ENCODE results near the gene IGSF23. TPM values are rescaled to one million over a fixed set of nuclear protein-coding genes. Genes with fewer than 3 reads are reported as not detected.
"Not testable (repeated sequence)": the region's sequence is repeated elsewhere in the genome, so short reads cannot be mapped to it uniquely, and the experiment has no call there.

IGSF23 gene
- total RNA-seq, 1 experiment from 2014 or later, result not detected

GRCh38 chr19:44579663-44580365 is 33.5 kb upstream of the IGSF23 start:
- no peak overlapping the region for H3K4me3 ChIP-seq (ENCODE audit: insufficient read depth, low read depth, low read length)
- no peak for DNase-seq

DNA sequence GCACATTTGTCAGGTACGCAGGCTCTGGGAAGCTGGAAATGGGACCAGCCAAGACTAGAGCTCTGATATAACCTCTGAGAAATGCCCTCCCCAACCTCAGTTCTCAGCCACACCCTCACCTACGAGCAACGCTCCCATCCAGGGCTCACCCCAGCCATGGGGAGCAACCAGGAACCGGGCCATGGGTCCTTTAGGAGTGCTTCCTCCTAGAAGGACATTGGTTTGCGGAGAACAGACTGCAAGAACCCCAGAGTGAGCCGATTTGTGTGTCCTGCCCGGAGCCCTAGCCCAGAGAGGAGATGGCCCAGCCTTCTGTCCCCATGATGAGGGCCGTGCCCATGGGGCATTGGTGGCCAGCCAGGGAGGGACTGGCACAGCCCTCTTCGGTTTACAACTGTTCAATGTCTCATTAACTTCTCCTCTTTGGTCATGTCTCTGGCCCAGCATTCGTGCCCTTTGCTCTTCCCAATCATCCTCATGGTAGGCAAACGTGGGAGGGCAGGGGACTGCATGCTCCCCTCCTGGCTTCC is 32.9 kb upstream of the IGSF23 start:
- Histone ChIP-seq H3K27me3 (ENCODE audit: control insufficient read depth, insufficient read depth, low read length) (no peaks in the 10 kb centered on the region), H3K36me3 (replicated peaks; ENCODE audit: control insufficient read depth, insufficient read depth, low read length) (no peaks in the 10 kb centered on the region), H3K4me3 (ENCODE audit: insufficient read depth, low read depth, low read length) (no peak overlapping the region)
- DNase-seq, result no peak

More at GRCh38 chr19:44579663-44580365, 33.5 kb upstream of the IGSF23 start:
- no peaks in the 10 kb centered on the region for H3K27me3 ChIP-seq (ENCODE audit: control insufficient read depth, insufficient read depth, low read length)
- H3K36me3 ChIP-seq (replicated peaks; ENCODE audit: control insufficient read depth, insufficient read depth, low read length), result no peaks in the 10 kb centered on the region

GRCh38 chr19:44581288-44581687 is 32.1 kb upstream of the IGSF23 start:
- H3K27me3 ChIP-seq (ENCODE audit: control insufficient read depth, insufficient read depth, low read length), result no peaks in the 10 kb centered on the region
- no peak overlapping the region for H3K4me3 ChIP-seq (ENCODE audit: insufficient read depth, low read depth, low read length)
- H3K36me3 ChIP-seq (replicated peaks; ENCODE audit: control insufficient read depth, insufficient read depth, low read length), result no peaks in the 10 kb centered on the region
- DNase-seq, result no peak

DNA sequence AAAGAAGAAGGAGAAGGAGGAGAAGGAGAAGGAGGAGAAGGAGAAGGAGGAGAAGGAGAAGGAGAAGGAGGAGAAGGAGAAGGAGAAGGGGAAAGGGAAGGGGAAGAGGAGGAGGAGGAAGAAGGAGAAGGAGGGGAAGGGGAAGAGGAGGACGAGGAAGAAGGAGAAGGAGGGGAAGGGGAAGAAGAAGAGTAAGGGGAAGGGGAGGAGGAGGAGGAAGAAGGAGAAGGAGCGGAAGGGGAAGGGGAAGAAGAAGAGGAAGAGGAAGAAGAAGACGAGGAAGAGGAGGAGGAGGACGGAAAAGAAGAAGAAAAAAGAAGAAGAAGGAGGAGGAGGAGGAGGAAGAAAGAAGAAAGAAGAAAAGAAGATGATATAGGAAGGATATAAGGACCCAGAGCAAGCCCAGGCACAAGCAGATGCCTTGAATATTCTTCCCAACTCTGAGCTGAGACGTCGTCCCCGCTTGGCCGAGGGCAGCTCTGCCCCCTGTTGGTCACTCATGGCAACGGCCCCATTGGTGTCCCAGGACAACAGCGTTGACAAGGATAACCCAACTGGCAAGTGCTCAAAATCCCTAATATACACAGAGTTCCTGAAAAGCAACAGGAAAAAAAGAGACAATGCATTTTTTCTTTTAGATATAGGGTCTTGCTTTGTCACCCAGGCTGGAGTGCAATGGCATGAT is 30.6 kb upstream of the IGSF23 start:
- Histone ChIP-seq H3K27me3 (ENCODE audit: control insufficient read depth, insufficient read depth, low read length) (no peaks in the 10 kb centered on the region), H3K36me3 (replicated peaks; ENCODE audit: control insufficient read depth, insufficient read depth, low read length) (no peaks in the 10 kb centered on the region), H3K4me3 (ENCODE audit: insufficient read depth, low read depth, low read length) (no peak overlapping the region)
- DNase-seq, result peak; percentile 69

- H3K27me3 ChIP-seq (ENCODE audit: control insufficient read depth, insufficient read depth, low read length), result no peaks in the 10 kb centered on the region
- H3K4me3 ChIP-seq (ENCODE audit: insufficient read depth, low read depth, low read length), result no peak overlapping the region
- DNase-seq, result no peak
- H3K36me3 ChIP-seq (replicated peaks; ENCODE audit: control insufficient read depth, insufficient read depth, low read length), result no peaks in the 10 kb centered on the region
Observed at GRCh38 chr19:44585371-44586133, 27.8 kb upstream of the IGSF23 start.

DNA sequence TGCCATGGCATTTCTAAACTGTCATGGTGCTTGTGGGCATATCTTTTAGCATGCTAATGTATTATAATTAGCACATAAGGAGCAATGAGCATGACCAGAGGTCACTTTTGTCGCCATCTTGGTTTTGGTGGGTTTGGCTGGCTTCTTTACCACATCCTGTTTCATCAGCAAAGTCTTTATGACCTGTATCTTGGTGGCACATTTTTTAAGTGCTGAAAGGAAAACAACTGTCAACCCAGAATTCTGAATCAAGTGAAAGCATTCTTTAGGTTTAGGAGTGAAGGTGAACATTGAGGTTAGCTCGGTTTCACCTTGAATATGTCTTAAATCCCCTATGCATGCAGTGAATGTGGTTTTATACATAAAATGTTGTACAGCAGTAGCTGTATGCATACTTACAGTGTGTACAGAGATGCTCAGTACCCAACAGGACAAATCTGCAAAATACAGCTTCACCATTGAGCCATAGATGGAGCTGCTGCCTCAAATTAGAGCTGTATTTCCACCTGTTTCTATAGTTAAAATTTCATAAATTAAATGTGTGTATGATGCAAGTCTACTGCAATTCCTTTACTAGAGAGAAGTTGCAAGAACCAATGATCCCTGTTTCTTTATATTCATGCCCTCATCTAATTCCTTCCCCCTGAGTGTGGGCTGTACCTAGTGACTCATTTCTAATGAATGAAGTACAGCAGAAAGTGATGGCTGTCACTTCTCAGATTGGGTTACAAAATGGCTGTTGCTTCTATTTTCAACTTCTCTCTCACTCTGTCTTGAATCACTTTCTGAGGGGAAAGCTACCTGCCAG is 25.2 kb upstream of the IGSF23 start:
- H3K4me3 ChIP-seq (ENCODE audit: insufficient read depth, low read depth, low read length), result no peak overlapping the region
- no peaks in the 10 kb centered on the region for H3K27me3 ChIP-seq (ENCODE audit: control insufficient read depth, insufficient read depth, low read length)
- no peak for DNase-seq
- no peaks in the 10 kb centered on the region for H3K36me3 ChIP-seq (replicated peaks; ENCODE audit: control insufficient read depth, insufficient read depth, low read length)

- Histone ChIP-seq H3K4me3 (ENCODE audit: insufficient read depth, low read depth, low read length) (no peak overlapping the region), H3K27me3 (ENCODE audit: control insufficient read depth, insufficient read depth, low read length) (no peaks in the 10 kb centered on the region), H3K36me3 (replicated peaks; ENCODE audit: control insufficient read depth, insufficient read depth, low read length) (no peaks in the 10 kb centered on the region)
- DNase-seq, result no peak
Observed at GRCh38 chr19:44588771-44589112, 24.6 kb upstream of the IGSF23 start.

GRCh38 chr19:44590245-44591059 is 22.9 kb upstream of the IGSF23 start:
- no peak overlapping the region for H3K4me3 ChIP-seq (ENCODE audit: insufficient read depth, low read depth, low read length)
- no peaks in the 10 kb centered on the region for H3K27me3 ChIP-seq (ENCODE audit: control insufficient read depth, insufficient read depth, low read length)
- DNase-seq, result no peak
- no peaks in the 10 kb centered on the region for H3K36me3 ChIP-seq (replicated peaks; ENCODE audit: control insufficient read depth, insufficient read depth, low read length)

DNA sequence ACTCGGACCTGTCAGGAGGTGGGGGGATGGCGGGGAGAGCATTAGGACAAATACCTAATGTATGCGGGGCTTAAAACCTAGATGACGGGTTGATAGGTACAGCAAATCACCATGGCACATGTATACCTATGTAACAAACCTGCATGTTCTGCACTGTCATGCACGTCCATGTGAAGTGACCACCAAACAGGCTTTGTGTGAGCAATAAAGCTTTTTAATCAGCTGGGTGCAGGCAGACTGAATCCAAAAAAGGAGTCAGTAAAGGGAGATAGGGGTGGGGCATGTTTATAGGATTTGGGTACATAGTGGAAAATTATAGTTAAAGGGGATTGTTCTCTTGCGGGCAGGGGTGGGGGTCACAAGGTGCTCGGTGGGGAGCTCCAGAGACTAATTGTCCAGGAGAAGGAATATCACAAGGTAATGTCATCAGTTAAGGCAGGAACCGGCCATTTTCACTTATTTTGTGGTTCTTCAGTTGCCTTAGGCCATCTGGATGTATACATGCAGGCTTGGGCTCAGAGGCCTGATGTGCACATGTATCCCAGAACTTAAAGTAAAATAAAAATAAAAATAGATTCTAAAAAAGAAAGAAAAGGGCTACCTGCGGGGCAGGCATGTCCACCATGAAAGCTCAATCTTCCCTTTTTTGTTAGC is 21.9 kb upstream of the IGSF23 start:
- H3K27me3 ChIP-seq (ENCODE audit: control insufficient read depth, insufficient read depth, low read length); H3K36me3 ChIP-seq (replicated peaks; ENCODE audit: control insufficient read depth, insufficient read depth, low read length); DNase-seq; H3K4me3 ChIP-seq (ENCODE audit: insufficient read depth, low read depth, low read length): not testable (repeated sequence)

- H3K27me3 ChIP-seq (ENCODE audit: control insufficient read depth, insufficient read depth, low read length), result no peaks in the 10 kb centered on the region
- no peak for DNase-seq
- H3K36me3 ChIP-seq (replicated peaks; ENCODE audit: control insufficient read depth, insufficient read depth, low read length), result no peaks in the 10 kb centered on the region
- H3K4me3 ChIP-seq (ENCODE audit: insufficient read depth, low read depth, low read length), result no peak overlapping the region
Observed at GRCh38 chr19:44592451-44592890, 20.9 kb upstream of the IGSF23 start.

GRCh38 chr19:44593294-44593693 is 20.1 kb upstream of the IGSF23 start:
- DNase-seq, result no peak
- H3K27me3 ChIP-seq (ENCODE audit: control insufficient read depth, insufficient read depth, low read length), result no peaks in the 10 kb centered on the region
- H3K36me3 ChIP-seq (replicated peaks; ENCODE audit: control insufficient read depth, insufficient read depth, low read length), result no peaks in the 10 kb centered on the region
- no peak overlapping the region for H3K4me3 ChIP-seq (ENCODE audit: insufficient read depth, low read depth, low read length)

- not testable (repeated sequence) for H3K36me3 ChIP-seq (replicated peaks; ENCODE audit: control insufficient read depth, insufficient read depth, low read length); H3K27me3 ChIP-seq (ENCODE audit: control insufficient read depth, insufficient read depth, low read length); H3K4me3 ChIP-seq (ENCODE audit: insufficient read depth, low read depth, low read length); DNase-seq
Observed at GRCh38 chr19:44593866-44594266, 19.5 kb upstream of the IGSF23 start.

GRCh38 chr19:44596428-44597130 is 16.8 kb upstream of the IGSF23 start:
- no peaks in the 10 kb centered on the region for H3K36me3 ChIP-seq (replicated peaks; ENCODE audit: control insufficient read depth, insufficient read depth, low read length)

More at GRCh38 chr19:44596428-44597130, 16.8 kb upstream of the IGSF23 start:
- Histone ChIP-seq H3K4me3 (ENCODE audit: insufficient read depth, low read depth, low read length) (no peak overlapping the region), H3K27me3 (ENCODE audit: control insufficient read depth, insufficient read depth, low read length) (no peaks in the 10 kb centered on the region)
- DNase-seq, result no peak
